Kidney tubule cell (primary cell): ENCODE data around the gene KMT2C.
A peak's percentile ranks its signal among the peaks of the same experiment; 100 is the strongest.
"Not testable (repeated sequence)": the region's sequence is repeated elsewhere in the genome, so short reads cannot be mapped to it uniquely, and the experiment has no call there.

ENCODE experiments used
- DNase-seq: peaks from one replicate; pipeline ENCODE4 v3.0.0-alpha.2; 2018; ENCODE audit warnings: low spot score

KMT2C gene

GRCh38 chr7:152441810-152442209 is 6.0 kb upstream of the KMT2C start:
- not testable (repeated sequence) for DNase-seq

DNA sequence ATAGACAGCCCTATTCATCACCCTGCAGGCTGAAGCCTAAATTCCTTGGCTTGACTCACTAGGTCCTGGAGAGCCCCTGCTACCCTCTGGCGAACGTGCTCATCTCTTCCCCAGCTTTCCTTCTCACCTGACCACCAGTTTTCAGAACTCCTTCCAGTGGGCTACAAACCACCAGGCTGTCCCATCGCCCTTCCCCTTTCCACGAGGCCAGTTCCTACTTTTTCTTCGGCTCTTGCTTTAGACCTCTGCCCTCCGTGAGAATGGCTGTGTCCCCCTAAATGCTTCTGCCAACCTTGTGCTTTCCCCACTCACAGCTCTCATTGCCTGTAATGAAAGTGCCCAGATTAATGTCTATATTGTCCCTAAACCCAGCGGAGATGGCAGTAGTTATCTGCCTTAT is 5.4 kb upstream of the KMT2C start:
- DNase-seq: not testable (repeated sequence)

DNA sequence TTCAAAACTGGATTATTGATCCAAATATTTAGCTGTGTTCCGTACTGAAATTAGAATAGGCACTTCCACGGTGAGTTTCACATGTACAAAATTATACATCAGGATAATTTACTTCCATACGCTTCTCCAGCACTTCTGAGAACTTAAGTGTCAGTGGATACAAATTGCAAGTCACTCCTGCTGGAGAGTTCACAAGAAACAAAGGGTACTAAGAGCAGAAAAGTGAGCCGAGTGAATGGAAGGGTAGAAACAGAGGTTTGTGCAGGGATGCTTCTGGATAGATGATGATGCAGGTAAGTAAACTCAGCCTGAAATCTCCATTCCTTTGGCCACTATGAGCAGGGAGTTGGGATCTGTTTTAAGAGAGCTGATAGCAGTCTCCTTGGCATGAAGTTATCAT is 2.2 kb upstream of the KMT2C start:
- DNase-seq: not testable (repeated sequence)

GRCh38 chr7:152436931-152437575 is 1.2 kb upstream of the KMT2C start:
- DNase-seq: not testable (repeated sequence)

GRCh38 chr7:152436111-152436930 is 518 bp upstream of the KMT2C start:
- peak; percentile 94 for DNase-seq

DNA sequence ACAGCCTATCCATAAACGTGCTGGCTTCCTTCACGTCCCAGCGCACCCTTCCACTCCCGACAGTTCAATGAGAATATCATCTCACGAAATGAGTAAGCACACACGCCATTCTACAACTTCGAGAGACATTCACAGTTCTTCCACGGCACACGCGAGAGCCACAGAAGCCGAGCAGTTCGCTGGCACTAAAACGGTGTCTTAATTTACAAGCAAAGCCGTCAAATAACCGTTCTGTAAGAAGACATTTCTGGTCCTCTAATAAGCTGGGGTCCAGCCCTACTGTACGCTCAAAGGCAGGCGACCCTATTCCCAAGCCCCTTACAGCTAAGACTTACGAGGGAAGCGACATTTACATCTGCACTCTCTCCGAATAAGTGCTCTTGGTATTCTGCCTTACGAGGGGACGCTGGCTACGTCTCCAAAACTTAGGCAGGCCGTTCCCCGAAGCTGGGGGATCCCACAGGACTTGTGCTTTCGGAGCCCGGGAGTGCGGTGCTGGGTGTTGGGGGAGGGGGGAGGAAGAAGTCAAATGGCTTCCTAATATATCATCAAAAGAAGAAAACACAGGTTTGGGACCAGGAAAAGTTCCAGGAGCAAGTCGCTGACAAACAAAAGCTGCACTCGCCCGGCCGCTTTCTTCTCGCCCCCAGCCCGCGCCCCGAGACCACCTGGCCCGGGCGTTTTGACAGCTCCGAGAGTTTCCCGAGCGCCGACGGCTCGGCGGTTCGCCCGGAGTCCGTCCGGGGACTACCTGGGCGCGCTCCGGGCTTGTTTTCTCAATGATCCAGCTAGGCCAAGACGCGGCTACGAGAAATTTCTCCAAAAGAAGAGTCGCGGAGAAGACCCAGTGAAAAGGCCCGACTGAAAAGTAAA is 1.1 kb downstream of the KMT2C start:
- DNase-seq: peak; percentile 63

GRCh38 chr7:152433721-152434490 is 1.9 kb downstream of the KMT2C start:
- DNase-seq: peak; percentile 63

DNA sequence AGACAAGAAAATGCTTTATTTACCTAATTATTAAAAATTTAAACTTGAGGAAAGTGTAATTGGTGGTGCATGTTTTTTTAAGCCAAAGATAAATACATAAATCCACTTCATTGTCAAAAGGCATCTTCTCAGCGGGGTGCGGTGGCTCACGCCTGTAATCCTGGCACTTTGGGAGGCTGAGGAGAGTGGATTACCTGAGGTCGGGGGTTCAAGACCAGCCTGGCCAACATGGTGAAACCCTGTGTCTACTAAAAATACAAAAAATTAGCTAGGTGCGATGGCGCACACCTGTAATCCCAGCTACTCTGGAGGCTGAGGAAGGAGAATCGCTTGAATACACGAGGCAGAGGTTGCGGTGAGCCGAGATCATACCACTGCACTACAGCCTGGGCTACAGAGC is 3.1 kb downstream of the KMT2C start:
- DNase-seq: not testable (repeated sequence)

DNA sequence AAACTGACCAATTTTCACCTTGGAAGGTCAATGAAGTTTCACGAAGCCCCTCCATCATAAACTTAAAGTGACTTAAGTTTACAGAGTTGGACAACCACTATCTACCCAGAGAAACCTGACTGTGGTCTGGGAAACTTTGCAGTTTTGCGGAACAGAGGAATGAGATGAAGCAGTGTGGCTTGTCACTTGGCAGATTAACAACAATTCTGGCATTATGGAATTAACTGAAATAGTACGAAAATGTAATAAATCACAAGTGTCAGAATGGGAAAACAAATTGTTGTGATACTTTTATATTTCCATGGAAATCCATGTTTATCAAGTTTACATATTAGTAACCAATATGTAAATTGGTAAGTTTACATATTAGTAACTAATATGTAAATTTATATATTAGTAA is 4.9 kb downstream of the KMT2C start:
- no peak for DNase-seq

GRCh38 chr7:152430118-152430517 is 5.7 kb downstream of the KMT2C start:
- not testable (repeated sequence) for DNase-seq

DNA sequence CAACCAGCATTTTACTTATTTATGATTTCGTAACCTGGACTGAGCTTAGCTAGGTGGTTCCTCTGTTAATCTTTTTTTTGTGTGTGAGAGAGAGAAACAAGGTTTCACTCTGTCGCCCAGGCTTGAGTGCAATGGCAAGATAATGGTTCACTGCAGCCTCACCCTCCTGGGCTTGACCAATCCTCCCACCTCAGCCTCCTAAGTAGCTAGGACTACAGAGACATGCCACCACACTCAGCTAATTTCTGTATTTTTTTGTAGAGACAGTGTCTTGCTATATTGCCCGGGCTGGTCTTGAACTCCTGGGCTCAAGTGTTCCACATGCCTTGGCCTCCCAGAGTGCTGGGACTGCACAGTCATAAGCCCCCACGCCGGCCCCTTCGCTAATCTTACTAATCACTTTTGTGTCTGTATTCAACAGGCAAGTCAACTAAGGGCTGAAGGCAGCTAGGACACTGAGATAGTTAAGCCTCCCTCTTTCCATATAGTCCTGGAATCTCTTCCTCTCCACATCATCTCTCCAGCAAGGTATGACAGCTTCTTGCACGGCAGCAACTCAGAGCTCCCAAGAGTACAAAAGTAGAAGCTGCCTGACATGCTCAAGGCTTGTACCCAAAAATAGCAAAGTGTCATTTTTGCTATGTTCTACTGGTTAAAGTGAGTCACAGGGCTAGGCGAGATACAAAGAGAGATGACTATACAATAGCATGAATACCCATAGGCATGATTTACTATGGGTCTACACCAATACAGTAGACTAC is 11.3 kb downstream of the KMT2C start:
- DNase-seq: peak; percentile 33

- no peak for DNase-seq
These were observed 11.8 kb downstream of the KMT2C start for GRCh38 chr7:152423991-152424347.

DNA sequence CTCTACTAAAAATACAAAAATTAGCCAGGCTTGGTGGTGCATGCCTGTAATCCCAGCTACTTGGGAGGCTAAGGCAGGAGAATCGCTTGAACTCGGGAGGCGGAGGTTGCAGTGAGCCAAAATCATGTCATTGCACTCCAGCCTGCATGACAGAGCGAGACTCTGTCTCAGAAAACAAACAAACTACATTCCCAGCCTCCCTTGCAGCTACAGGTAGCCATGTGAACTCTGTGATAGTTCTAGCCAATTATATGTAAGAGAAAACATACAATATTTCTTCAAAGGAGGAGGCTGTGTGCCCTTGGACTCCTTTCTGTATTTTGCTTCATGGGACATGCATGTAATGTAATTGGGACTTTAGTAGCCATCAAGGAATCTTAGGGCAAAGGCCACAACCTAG is 12.6 kb downstream of the KMT2C start:
- DNase-seq: not testable (repeated sequence)

- not testable (repeated sequence) for DNase-seq
These were observed 14.9 kb downstream of the KMT2C start for GRCh38 chr7:152420950-152421349.

GRCh38 chr7:152419473-152420429 is 16.1 kb downstream of the KMT2C start:
- no peak for DNase-seq

DNA sequence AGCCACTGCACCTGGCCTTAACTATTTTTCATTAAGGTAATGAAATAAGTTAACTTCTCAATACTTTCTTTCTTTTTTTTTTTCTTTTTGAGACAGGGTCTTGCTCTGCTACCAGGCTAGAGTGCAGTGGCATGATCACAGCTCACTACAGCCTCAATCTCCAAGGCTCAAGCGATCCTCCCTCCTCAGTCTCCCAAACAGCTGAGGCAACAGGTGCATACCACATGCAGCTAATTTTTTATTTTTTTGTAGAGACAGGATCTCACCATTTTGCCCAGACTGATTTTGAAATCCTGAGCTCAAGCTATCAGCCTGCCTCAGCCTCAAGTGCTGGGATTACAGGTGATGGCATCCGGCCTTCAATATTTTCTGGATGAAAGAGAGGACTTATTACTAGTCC is 21.0 kb downstream of the KMT2C start:
- DNase-seq: no peak

GRCh38 chr7:152411389-152411788 is 24.4 kb downstream of the KMT2C start:
- DNase-seq: no peak

DNA sequence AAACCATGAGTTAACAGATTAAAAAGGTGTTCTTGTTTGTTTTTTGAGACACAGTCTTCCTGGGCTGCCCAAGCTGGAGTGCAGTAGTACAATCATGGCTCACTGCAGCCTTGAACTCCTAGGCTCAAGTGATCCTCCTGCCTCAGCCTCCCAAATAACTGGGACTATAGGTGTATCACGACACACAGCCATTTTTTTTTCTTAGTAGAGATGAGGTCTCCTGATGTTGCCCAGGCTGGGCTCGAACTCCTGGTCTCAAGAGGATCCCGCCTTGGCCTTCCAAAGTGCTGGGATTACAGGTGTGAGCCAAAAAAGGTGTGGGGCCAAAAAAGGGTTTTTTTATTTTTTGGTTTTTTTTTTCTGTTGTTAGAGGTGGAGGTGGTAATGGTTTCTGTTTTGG is 29.3 kb downstream of the KMT2C start:
- DNase-seq: no peak

- not testable (repeated sequence) for DNase-seq
These were observed 29.8 kb downstream of the KMT2C start for GRCh38 chr7:152406030-152406429.

DNA sequence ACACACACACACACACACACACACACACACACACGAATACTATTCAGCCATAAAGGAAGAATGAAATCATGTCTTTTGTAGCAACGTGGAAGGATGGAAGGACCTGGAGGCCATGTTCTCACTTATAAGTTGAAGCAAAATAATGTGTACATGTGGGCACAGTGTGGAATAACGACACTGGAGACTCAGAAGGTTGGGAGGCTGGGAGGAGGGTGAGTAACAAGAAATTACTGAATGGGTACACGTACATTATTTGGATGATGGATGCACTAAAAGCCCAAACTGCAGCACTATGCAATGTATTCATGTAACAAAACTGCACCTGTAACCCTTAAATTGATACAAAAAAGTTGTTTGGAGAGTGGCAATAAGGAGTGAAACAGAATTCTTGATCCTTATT is 32.1 kb downstream of the KMT2C start:
- no peak for DNase-seq
